GM15510 (cell line): ENCODE measurements around the gene GTF2E1.

Experiments used
- POLR2A ChIP-seq: IDR thresholded peaks from 3 replicates; pipeline ENCODE4 v1.6.1; 2011; ENCODE audit warnings: borderline replicate concordance; ENCODE audit not compliant: insufficient read length; ENCODE audit errors: extremely low read depth

The GTF2E1 gene

DNA sequence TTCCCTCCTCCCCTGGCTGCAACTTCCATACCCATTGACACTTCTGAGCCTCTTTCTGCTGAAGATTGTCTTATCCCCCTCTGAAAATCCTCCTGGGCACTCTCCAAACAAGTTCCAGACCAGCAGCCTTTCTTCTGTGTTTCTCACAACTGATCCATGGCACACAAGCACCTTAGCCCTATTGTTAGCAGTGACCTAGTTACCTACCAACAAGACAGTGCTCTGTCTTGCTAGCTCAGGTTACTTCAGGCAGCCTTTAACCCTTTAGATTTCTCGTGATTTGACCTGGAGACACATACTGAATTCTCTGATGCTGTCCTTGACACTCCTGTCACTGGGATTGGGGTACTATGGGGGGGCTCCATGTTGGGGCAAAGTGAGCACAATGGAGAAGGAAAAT is 82.1 kb downstream of the GTF2E1 start:
- no peak for TF ChIP-seq POLR2A

GRCh38 chr3:120828796-120829195 is 86.3 kb downstream of the GTF2E1 start:
- TF ChIP-seq POLR2A = no peak

- TF ChIP-seq POLR2A = no peak
Observed at GRCh38 chr3:120831066-120831465, 88.5 kb downstream of the GTF2E1 start.
